HG03045 (cell line): Measurements from ENCODE around the gene COMMD1.
"Not testable (repeated sequence)": the region's sequence is repeated elsewhere in the genome, so short reads cannot be mapped to it uniquely, and the experiment has no call there.

Source experiments
- ATAC-seq: cut with Tn5 transposase; IDR thresholded peaks from one replicate; pipeline ENCODE4 v1.9.1; 2021; ENCODE audit warnings: mild to moderate bottlenecking, moderate library complexity; ENCODE audit not compliant: unreplicated experiment

Gene COMMD1

GRCh38 chr2:61962095-61962984, 56.9 kb downstream of the COMMD1 start:
- no peak for ATAC-seq

- no peak for ATAC-seq
These were observed 60.7 kb downstream of the COMMD1 start for GRCh38 chr2:61966087-61966727.

- no peak for ATAC-seq
These were observed 61.8 kb downstream of the COMMD1 start for GRCh38 chr2:61967262-61967661.

GRCh38 chr2:61969376-61969775, 63.9 kb downstream of the COMMD1 start:
- ATAC-seq = no peak

- ATAC-seq = no peak
These were observed 65.5 kb downstream of the COMMD1 start for GRCh38 chr2:61970807-61971556.

- ATAC-seq = no peak
These were observed 73.0 kb downstream of the COMMD1 start for GRCh38 chr2:61978522-61978921.

- ATAC-seq = no peak
These were observed 75.3 kb downstream of the COMMD1 start for GRCh38 chr2:61980758-61981157.

GRCh38 chr2:61984682-61985081, 79.2 kb downstream of the COMMD1 start:
- no peak for ATAC-seq

- ATAC-seq = no peak
These were observed 83.2 kb downstream of the COMMD1 start for GRCh38 chr2:61988462-61989366.

GRCh38 chr2:61993422-61994024, 88.0 kb downstream of the COMMD1 start:
- no peak for ATAC-seq

- ATAC-seq = no peak
These were observed 89.1 kb downstream of the COMMD1 start for GRCh38 chr2:61994531-61994930.

- no peak for ATAC-seq
These were observed 89.6 kb downstream of the COMMD1 start for GRCh38 chr2:61995065-61995464.

GRCh38 chr2:61995515-61995914, 90.0 kb downstream of the COMMD1 start:
- no peak for ATAC-seq

GRCh38 chr2:61998426-61998825, 93.0 kb downstream of the COMMD1 start:
- no peak for ATAC-seq

- no peak for ATAC-seq
These were observed 95.1 kb downstream of the COMMD1 start for GRCh38 chr2:62000538-62000937.

- no peak for ATAC-seq
These were observed 96.0 kb downstream of the COMMD1 start for GRCh38 chr2:62001431-62001830.

GRCh38 chr2:62004428-62004827, 99.0 kb downstream of the COMMD1 start:
- ATAC-seq = not testable (repeated sequence)

GRCh38 chr2:62007555-62007954, 102.1 kb downstream of the COMMD1 start:
- no peak for ATAC-seq

- no peak for ATAC-seq
These were observed 105.3 kb downstream of the COMMD1 start for GRCh38 chr2:62010632-62011256.

- ATAC-seq = no peak
These were observed 108.2 kb downstream of the COMMD1 start for GRCh38 chr2:62013641-62014040.
